EH (cell line): ENCODE results near the gene SPECC1.
"Not testable (repeated sequence)": the region's sequence is repeated elsewhere in the genome, so short reads cannot be mapped to it uniquely, and the experiment has no call there.

Source experiments
- DNase-seq: peaks from one replicate; pipeline ENCODE4 v3.0.0-alpha.2; 2015; ENCODE audit warnings: low read depth

The SPECC1 gene

GRCh38 chr17:20092973-20093626 is 83.9 kb downstream of the SPECC1 start:
- no peak for DNase-seq

GRCh38 chr17:20094777-20095176 is 85.6 kb downstream of the SPECC1 start:
- DNase-seq, result no peak

GRCh38 chr17:20095336-20096080 is 86.3 kb downstream of the SPECC1 start:
- peak; percentile 55 for DNase-seq

GRCh38 chr17:20096430-20096829 is 87.3 kb downstream of the SPECC1 start:
- DNase-seq, result no peak

GRCh38 chr17:20097330-20097729 is 88.2 kb downstream of the SPECC1 start:
- no peak for DNase-seq

GRCh38 chr17:20098314-20098713 is 89.2 kb downstream of the SPECC1 start:
- DNase-seq, result no peak

GRCh38 chr17:20100806-20101205 is 91.6 kb downstream of the SPECC1 start:
- not testable (repeated sequence) for DNase-seq

- DNase-seq, result peak; percentile 38
Measured at GRCh38 chr17:20103454-20104446, 94.6 kb downstream of the SPECC1 start.

GRCh38 chr17:20105539-20106280 is 96.6 kb downstream of the SPECC1 start:
- no peak for DNase-seq

GRCh38 chr17:20106446-20106845 is 97.3 kb downstream of the SPECC1 start:
- not testable (repeated sequence) for DNase-seq

GRCh38 chr17:20109076-20109475 is 99.9 kb downstream of the SPECC1 start:
- DNase-seq, result no peak

GRCh38 chr17:20111538-20111937 is 102.4 kb downstream of the SPECC1 start:
- DNase-seq, result no peak

GRCh38 chr17:20114466-20114865 is 105.3 kb downstream of the SPECC1 start:
- DNase-seq, result no peak

GRCh38 chr17:20116683-20117309 is 107.6 kb downstream of the SPECC1 start:
- DNase-seq, result peak; percentile 70

GRCh38 chr17:20118280-20118679 is 109.1 kb downstream of the SPECC1 start:
- no peak for DNase-seq

- no peak for DNase-seq
Measured at GRCh38 chr17:20120836-20121235, 111.7 kb downstream of the SPECC1 start.

- DNase-seq, result peak; percentile 61
Measured at GRCh38 chr17:20121359-20122253, 112.4 kb downstream of the SPECC1 start.

GRCh38 chr17:20122254-20122879 is 113.2 kb downstream of the SPECC1 start:
- no peak for DNase-seq

- no peak for DNase-seq
Measured at GRCh38 chr17:20123209-20123608, 114.0 kb downstream of the SPECC1 start.

- DNase-seq, result no peak
Measured at GRCh38 chr17:20125724-20126123, 116.6 kb downstream of the SPECC1 start.
